NCI-H345 (cell line): Measurements from ENCODE around the gene SUCLG2.
"Not testable (repeated sequence)": the region's sequence is repeated elsewhere in the genome, so short reads cannot be mapped to it uniquely, and the experiment has no call there.

Source experiments
- DNase-seq: peaks from one replicate; lab custom pipeline; 2025; lab: John Stamatoyannopoulos, UW

The SUCLG2 gene

DNA sequence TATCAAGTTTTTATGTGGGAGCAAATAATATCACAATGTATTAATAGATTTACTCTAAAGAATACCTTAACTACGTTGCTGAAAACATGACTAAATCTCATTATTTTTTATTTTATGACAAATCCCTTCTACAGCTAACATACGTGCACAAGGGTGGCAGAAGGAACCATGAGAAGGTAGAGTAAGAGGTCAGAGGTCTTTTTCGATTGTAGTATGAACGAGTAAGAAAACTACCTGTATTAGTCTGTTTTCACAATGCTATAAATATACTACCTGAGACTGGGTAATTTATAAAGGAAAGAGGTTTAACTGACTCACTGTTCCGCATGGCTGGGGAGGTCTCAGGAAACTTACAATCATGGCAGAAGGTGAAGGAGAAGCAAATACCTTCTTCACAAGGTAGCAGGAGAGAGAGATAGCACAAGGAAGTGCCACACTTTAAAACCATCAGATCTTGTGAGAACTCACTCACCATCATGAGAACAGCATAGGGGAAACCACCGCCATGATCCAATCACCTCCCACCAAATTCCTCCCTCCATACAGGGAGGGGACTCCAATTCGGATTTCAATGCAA, 95.3 kb downstream of the SUCLG2 start:
- DNase-seq: no peak

DNA sequence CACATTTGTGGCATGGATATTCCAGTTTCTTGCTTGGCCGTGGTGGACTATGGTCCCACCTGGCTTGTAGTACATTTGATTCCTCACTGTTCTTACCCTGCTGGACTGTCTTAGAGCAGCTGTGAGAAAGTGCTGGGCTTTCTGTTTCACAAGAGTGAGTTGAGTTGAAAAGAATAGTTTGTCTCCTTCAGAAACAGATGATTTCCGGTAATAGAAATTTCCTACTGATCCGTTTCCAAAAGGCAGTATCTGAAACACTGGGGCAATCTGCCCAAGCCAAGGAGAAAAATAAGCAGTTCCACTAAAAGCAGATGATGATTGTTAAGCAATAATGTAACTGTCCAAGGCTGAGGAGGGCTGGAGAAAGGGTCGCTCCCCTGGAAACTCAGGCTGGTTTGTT, 96.0 kb downstream of the SUCLG2 start:
- DNase-seq: no peak

DNA sequence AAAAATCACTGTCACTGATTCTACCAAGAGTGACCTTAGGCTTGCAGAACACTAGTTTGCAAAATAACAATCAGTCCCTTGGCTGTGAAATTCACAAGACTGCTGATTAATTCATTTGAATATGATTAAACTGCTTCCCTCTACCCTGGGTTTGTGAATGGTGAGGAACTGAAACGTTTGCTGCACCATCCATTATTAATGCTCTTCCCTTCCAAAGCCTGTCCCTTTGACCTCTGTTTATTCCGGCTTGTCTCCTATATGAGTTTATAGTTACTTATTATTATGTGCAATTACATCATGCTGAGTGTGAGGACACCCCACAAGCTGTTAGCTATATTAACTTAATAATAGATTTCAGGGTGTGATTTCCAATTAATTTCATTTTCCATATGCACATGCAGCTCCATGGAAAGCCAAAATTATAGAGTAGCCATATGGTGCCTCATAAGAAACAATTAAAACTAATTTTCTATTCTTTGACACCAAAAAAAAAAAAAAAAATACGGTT, 96.5 kb downstream of the SUCLG2 start:
- no peak for DNase-seq

DNA sequence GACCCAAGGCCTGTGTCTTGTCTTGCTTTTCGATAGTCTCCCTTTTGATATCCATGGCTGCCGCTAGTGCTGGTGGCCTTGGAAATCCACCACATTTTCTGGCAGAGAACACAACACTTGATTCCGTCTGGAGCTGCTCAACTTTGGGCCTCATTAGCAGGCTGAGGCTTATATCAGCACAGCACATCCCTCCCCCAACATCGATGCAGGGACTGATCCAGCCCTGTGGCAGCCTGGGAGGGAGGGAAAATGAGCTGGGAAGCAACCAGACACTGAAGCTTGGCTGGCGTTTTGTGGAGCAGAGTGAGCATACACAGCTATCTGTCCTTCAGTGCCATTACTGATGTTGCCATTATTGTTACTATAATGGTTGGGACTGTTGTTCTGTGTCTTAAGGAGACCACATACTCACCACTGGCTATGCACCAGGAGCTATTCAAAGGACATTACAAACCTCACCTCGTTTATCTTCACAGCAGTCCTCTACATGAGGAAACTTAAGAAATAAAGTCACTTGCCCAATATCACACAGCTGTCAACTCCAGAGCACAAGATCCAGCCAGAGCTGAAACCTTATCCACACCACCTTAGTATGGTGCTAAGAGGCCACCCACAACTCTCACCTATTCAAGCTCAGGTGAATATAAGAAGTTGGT, 102.9 kb downstream of the SUCLG2 start:
- no peak for DNase-seq

DNA sequence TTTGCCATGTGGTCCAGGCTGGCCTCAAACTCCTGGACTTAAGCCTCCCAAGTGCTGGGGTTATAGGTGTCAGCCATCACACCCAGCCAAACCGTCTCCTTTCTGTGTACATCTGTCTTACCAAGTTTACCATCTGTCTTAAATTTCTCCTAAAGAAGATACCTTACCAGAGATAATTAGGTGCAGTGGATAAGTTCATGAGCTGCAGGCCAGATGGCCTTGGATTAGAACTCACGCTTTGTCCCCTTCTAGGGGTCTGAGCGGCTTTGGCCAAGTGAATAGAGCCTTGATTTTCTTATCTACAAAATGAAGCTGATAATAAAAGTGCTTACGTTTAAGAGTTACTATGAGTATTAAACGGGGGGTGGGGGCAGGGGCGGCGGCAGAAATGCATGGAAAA, 103.9 kb downstream of the SUCLG2 start:
- no peak for DNase-seq

DNA sequence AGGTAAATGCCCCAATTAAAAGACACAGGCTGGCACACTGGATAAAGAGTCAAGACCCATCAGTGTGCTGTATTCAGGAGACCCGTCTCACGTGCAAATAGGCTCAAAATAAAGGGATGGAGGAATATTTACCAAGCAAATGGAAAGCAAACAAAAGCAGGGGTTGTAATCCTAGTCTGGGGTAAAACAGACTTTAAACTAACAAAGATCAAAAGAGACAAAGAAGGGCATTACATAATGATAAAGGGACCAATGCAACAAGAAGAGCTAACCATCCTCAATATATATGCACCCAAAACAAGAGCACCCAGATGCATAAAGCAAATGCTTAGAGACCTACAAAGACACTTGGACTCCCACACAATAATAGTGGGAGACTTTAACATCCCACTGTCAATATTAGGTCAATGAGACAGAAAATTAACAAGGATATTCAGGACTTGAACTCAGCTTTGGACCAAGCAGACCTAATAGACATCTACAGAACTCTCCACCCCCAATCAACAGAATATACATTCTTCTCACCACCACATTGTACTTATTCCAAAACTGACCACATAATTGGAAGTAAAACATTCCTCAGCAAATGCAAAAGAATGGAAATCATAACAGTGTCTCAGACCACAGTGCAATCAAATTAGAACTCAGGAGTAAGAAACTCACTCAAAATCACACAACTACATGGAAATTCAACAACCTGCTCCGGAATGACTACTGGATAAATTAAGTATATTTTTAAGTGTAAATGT, 111.7 kb downstream of the SUCLG2 start:
- DNase-seq: not testable (repeated sequence)

DNA sequence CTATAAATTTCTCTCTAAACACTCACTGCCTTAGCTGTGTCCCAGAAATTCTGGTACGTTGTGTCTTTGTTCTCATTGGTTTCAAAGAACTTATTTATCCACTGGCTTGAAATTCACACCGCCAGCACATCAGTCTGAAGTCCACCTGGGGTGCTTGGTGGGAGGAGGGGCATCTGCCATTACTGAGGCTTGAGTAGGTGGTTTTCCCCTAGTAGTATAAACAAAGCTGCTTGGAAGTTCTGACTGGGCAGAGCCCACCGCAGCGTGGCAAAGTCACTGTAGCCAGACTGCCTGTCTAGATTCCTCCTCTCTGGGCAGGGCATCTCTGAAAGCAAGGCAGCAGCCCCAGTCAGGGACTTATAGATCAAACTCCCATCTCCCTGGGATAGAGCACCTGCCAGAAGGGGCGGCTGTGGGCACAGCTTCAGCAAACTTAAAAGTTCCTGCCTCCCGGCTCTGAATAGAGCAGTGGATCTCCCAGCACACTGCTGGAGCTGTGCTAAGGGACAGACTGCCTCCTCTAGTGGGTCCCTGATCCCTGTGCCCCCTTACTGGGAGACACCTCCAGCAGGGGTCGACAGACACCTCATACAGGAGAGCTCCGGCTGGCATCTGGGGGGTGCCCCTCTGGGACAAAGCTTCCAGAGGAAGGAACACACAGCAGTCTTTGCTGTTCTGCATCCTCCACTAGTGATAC, 114.1 kb downstream of the SUCLG2 start:
- no peak for DNase-seq

DNA sequence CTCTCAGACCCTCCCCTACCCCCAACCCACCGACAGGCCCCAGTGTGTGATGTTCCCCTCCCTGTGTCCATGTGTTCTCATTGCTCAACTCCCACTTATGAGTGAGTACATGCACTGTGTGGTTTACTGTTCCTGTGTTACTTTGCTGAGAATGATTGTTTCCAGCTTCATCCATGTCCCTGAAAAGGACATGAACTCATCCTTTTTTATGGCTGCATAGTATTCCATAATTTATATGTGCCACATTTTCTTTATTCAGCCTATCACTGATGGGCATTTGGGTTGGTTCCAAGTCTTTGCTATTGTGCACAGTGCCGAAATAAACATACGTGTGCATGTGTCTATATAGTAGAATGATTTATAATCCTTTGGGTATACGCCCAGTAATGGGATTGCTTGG, 117.2 kb downstream of the SUCLG2 start:
- not testable (repeated sequence) for DNase-seq

DNA sequence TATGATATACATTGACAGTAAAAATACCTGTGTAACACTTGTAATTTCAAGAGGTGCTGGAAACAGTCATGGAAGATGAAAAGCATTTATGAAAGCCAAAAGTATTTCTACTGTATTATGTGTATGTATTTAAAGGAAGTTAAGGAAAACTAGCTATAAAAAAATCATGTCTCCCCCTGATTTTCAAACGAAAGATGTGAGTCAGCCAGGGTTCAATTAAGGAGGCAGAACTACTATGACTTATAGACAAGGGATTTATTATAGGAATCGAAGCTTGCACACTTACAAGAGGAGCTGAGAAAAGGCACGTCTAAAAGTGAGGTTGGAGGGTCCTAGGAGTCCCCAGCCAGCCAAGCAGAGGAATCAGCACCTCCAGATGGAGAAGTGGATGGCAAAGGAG, 119.4 kb downstream of the SUCLG2 start:
- no peak for DNase-seq

DNA sequence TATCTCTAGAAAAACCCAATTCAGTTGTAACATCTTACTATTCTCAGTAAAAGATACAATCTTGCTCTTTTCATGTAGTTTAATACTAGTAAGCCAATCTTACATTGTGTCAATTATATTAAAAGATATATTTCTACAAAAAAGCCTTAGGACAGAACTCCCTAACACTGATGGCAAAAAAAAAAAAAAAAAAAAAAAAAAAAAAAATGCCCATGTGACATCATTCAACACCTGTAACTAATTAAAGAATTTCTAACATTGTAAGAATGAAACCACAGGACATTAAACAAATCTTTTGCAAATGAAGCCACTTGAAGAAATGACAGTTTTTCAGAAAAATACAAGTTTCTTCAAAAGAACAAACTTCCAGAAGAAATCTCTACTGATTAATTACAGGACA, 119.8 kb downstream of the SUCLG2 start:
- DNase-seq: no peak

DNA sequence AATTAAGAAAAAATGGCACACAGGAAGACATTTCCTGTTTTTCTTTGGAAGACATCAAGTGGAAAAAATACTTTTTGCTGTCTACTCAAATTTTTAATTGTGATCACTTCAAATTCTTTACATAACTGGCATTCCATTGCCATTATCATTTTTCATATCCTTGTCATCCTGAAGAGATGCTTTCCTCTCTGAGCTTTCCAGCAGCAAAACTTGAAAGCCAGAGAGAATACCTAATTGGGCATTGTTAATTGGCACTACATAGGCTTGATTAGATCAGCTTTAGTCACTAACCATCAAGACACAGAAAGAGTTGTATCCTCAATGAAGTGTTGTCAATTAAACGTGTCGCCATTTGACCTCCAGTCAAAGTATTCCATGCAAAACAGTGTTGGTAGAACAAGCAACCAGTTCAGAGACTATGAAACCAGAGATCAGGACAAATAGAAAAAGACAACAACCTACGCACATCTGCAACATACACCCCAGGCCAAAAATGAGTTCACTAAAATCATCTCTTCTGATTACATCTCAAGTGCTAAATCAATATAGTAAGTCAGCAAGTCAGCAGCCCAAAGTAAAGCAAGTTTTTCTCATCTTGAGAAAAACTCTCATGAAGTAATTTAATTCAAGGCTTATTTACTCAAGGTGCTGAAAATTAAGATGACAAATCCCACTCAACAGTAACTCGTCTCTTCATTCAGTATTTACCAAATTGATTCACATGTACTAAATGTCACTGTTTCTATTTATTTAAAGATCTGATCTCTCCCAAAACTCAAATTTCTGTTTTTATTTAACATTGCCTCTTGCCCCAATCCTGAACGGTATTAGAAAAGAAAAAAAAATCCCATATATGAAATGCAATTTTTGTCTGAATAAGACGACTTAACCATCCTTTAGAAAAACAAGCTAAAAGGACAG, 123.0 kb downstream of the SUCLG2 start:
- no peak for DNase-seq

DNA sequence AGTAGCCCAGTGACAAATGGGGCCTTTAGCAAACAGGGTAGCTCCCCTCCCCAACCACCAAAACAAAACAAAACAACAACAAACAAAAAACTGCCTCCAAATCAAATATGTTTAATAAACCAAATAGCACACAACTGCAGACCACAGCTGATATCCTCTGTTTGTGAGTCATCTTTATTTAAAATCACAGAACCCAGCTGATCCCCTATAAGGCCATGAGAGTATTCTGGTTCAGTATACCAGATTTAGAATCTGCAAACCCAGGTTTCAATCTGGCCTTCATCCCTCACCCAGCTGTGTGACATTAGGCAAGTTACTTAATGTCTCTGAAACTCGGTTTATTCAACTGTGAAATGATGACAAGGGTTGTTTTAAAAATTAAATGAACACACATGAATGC, 124.5 kb downstream of the SUCLG2 start:
- no peak for DNase-seq

DNA sequence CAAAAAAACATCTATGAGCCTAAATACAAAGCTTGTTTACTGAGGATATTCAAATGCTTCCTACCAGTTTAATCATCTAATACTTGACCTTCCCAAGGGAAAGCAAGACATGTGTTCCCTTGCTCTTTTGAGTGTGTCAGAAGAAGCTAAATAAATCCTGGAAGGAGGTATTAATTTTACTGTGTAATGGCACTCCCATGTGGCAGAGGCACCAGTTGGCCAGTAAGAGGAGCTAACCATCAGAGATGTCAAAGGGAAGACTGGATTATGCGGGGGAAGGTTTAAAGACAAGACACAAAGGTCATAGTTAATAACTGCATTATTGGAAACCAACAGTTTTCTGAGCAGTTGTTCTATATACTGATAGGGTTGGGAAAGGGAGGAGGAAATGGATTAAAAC, 125.1 kb downstream of the SUCLG2 start:
- DNase-seq: no peak

DNA sequence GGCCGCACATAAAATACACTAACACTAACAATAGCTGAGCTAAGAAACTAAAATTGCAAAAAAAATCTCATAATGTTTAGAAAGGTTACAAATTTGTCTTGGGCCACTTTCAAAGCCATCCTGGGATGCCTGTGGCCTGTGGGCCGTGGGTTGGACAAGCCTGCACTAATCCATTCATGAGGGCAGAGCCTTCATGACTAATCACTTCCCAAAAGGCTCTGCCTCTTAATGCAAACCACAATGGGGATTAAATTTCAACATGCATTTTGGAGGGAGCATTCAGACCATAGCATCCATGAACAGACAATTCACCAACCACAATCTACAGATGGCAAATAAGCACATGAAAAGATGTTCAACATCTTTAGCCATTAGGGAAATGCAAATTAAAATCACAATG, 128.2 kb downstream of the SUCLG2 start:
- DNase-seq: no peak

DNA sequence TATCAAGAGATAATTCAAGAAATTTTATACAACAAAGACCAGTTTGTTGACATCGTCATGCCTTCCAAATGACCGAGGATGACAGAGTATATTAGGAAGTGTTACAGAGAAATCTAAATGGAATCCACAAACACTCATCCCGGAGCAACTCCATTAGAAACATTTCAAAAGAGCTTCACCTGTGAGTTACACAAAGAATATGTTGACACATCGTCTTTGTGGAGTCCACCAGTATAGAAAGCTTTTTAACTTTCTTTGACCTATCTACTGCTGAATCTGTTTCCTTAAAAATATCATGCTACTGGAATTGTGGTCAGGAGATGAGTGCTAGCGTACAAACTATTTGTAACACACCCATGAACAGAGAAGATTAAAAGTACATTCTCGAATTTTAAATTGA, 130.4 kb downstream of the SUCLG2 start:
- no peak for DNase-seq

DNA sequence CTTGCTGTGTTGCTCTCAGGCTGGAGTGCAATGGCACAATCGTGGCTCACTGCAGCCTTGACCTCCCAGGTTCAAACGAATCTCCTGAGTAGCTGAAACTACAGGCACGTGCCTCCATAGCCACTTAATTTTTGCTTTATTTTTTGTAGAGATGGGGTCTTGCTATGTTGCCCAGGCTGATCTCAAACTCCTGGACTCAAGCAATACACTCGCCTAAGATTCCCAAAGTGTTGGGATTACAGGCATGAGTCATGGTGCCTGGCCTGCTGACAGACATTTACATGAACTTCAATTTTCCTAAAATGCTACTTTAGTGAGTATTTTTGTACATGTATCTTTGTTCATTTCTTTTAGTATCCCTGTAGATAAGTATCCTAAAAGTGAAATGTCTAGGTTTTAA, 132.3 kb downstream of the SUCLG2 start:
- DNase-seq: no peak

DNA sequence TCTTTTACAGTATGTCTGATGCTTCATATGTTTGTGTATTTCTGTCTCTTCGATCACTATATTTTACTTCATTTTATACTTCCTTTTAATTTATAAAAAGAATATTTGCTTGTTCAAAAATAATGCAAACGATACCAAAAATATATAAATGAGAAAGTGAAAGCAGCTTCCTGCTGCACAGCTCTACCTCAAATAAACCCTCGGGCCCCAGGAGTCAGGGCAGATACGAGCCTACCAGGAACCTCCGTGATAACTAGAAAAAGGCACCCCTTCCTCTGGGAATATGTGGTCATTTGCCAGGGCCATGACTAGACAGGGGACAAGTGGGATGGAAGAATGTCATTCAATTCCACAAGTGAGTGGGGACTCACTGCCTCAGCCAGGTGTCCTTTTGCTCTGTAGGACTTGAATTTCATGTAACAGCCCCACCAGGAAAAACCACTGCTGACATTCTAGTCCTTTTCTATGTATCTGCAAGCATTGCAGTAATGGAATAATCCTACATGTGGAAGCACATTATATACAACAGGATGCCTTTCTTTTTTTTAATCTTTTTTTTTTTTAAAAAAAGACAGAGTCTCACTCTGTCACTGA, 133.3 kb downstream of the SUCLG2 start:
- no peak for DNase-seq

DNA sequence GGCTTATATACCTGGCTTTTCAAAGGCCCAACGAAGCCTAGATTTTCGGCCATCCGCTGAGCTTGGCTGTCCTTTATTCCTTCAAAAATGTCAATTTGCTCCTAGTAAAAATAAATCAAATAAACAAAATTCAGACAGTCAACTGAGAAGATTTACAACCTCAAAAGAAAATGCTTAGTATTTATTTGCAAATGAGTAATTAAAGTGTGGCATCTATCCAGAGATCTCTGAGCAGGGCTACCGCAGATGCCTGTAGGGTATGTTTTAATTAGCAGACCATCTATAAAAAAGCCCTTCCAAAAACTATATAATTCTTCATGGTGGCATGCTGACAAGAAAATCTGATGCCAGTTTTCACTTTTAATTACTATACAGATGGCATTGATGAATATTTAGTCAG, 136.2 kb downstream of the SUCLG2 start:
- no peak for DNase-seq

DNA sequence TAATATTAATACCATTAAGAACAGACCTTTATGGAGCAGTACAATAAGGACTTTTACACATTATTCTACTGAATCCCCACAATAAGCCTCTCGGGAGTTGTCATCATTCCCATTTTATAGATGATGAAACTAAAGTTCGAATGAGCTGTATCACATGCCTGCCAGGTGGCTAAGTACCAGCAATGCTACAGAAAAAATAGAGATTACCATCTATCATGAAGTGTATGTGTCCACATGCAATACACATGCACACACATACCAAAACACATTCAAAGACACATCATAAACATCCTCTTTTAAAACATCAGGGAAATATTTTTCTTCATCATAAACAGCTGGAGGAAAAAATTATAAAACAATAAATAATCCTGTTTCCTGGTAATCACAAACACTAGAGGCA, 136.6 kb downstream of the SUCLG2 start:
- DNase-seq: no peak

DNA sequence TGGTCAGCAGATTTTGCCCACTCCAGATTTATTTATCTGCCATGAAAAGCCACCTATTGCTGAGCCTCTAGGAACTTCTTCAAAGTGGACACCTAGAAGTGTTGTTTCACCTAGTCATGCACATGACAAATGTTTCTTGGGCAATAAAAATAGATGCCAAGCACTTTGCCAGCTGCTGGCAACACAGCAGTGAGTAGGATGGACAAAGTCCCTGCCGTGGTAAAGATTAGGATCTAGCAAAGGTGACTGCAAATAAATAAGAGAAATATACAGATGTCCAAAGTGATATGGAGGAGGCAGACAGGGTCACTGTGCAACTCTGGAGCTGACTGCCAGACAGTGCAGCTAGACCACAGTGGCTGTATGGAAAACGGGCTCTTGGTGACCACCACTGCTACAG, 137.9 kb downstream of the SUCLG2 start:
- DNase-seq: no peak

DNA sequence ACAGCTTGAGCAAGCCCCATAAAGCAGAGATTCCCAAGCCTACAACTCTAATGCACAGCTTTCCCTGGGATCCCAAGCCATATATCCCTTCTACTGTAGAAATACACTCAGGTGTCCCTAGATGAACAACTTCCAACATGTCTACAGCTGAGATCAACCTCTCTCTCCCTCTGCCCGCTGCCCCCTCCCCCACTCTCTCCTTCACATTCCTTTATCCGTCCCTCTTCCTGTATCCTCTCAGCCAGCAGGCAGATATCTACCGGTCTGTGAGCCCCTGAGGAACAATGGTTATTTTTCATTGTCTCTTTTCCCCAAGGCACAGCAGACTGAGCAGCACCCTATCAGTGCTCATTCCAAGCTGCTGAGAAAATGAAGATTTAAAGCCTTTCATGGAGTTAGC, 138.6 kb downstream of the SUCLG2 start:
- DNase-seq: no peak
